Peyer's patch (tissue), 4 donors: ENCODE measurements around the gene CLDN6.
A peak's percentile ranks its signal among the peaks of the same experiment; 100 is the strongest.

ENCODE experiments used
- POLR2A ChIP-seq, 2 donors: fragments of 450-650 bp; IDR thresholded peaks; one replicate each; pipeline ENCODE4 v1.5.1; 2017; ENCODE audit warnings: antibody characterized with exemption in 2 of 2, mild to moderate bottlenecking in 2 of 2, moderate library complexity in 2 of 2
- TF ChIP-seq, protein P1 (sequence below), 6 experiments: fragments of 450-650 bp in 4 of 6; fragments of 200-600 bp in 2 of 6; sonication (generic) in 1 of 6; IDR thresholded peaks; one replicate each; pipeline ENCODE4 v1.5.1; 2017 to 2019; ENCODE audit warnings: antibody characterized with exemption in 6 of 6, mild to moderate bottlenecking in 3 of 6, moderate library complexity in 1 of 6

- TF ChIP-seq POLR2A (IDR thresholded peaks at IDR 0.05) = peak in 1 of 2 donors; percentile 59
- TF ChIP-seq, protein P1, sequence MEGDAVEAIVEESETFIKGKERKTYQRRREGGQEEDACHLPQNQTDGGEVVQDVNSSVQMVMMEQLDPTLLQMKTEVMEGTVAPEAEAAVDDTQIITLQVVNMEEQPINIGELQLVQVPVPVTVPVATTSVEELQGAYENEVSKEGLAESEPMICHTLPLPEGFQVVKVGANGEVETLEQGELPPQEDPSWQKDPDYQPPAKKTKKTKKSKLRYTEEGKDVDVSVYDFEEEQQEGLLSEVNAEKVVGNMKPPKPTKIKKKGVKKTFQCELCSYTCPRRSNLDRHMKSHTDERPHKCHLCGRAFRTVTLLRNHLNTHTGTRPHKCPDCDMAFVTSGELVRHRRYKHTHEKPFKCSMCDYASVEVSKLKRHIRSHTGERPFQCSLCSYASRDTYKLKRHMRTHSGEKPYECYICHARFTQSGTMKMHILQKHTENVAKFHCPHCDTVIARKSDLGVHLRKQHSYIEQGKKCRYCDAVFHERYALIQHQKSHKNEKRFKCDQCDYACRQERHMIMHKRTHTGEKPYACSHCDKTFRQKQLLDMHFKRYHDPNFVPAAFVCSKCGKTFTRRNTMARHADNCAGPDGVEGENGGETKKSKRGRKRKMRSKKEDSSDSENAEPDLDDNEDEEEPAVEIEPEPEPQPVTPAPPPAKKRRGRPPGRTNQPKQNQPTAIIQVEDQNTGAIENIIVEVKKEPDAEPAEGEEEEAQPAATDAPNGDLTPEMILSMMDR (IDR thresholded peaks at IDR 0.05) = no peak
These were observed 4.3 kb upstream of the CLDN6 start for GRCh38 chr16:3022208-3022683.
